ENCODE measurements around the gene CMTM5.

Gene CMTM5, protein sequence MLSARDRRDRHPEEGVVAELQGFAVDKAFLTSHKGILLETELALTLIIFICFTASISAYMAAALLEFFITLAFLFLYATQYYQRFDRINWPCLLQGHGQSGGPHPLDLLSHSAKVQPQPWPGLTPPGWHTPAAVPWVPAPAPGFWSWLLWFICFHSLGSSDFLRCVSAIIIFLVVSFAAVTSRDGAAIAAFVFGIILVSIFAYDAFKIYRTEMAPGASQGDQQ

GRCh38 chr14:23376482-23377197, at the start of gene CMTM5:
CMTM5 (plus strand) TSS chr14:23377046; CDS start chr14:23377252, 206 bp downstream.
- H4K20me1 ChIP-seq (ENCODE audit: insufficient read depth): no peaks in the 10 kb centered on the region
- no peak within 1 kb of the TSS for H3K4me2 ChIP-seq
- no peaks in the 10 kb centered on the region for H3K36me3 ChIP-seq (ENCODE audit: insufficient read depth)
- no peak within 1 kb of the TSS for H3K9ac ChIP-seq
- no peak within 1 kb of the TSS for H3K4me3 ChIP-seq (IDR thresholded peaks at IDR 0.05; ENCODE audit: insufficient read depth, low read depth, low read length)
- no peaks in the 10 kb centered on the region for H3K4me1 ChIP-seq (ENCODE audit: low read depth, poor library complexity, severe bottlenecking)
- no peak within 1 kb of the TSS for H3K27ac ChIP-seq
- no peaks in the 10 kb centered on the region for H3K79me2 ChIP-seq (ENCODE audit: insufficient read depth, low read depth)
- TF ChIP-seq, protein P1, sequence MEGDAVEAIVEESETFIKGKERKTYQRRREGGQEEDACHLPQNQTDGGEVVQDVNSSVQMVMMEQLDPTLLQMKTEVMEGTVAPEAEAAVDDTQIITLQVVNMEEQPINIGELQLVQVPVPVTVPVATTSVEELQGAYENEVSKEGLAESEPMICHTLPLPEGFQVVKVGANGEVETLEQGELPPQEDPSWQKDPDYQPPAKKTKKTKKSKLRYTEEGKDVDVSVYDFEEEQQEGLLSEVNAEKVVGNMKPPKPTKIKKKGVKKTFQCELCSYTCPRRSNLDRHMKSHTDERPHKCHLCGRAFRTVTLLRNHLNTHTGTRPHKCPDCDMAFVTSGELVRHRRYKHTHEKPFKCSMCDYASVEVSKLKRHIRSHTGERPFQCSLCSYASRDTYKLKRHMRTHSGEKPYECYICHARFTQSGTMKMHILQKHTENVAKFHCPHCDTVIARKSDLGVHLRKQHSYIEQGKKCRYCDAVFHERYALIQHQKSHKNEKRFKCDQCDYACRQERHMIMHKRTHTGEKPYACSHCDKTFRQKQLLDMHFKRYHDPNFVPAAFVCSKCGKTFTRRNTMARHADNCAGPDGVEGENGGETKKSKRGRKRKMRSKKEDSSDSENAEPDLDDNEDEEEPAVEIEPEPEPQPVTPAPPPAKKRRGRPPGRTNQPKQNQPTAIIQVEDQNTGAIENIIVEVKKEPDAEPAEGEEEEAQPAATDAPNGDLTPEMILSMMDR (conservative IDR thresholded peaks at IDR 0.05; ENCODE audit: low read depth, low read length): no peak
- H2AFZ ChIP-seq (ENCODE audit: low read depth): no peak within 1 kb of the TSS
- no peaks in the 10 kb centered on the region; the same call in 1 of the 2 replicates for H3K27me3 ChIP-seq (ENCODE audit: insufficient read depth, low read depth)

DNA sequence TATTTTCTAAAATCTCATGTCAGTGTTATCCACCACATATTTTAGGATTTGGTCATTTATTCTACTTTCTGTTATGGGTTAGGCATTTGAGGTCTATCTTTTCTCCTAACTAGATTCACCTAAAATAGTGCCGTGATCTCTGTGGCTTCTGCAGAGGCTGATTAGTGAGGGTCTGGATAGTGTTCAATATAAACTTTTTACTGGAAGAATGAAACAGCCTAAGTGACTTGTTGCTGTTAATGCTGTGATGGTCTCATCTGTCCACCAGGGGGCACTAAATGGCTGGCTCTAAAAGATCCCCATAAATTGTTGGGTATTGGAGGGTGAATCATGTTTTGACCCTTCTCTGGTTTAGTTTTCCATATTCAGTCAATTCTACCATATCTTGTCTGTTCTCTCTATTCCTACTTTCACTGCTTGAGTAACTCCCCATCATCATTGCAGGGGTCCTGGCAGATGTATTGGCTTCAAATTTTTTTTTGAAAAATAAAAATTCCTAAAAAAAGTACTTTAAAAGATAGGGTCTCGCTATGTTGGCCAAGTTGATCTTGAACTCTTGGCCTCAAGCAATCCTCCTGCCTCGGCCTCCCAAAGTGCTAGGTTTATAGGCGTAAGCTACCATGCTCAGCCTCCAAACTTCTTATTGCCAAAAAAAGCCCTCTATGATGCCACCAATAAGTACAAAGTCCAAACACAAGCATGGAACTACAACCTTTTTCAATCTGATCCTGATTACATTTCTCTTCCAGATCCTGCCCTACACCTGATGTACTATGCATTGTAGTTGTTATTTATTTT, 48.7 kb upstream of the CMTM5 start:
- Histone ChIP-seq H3K27me3 (ENCODE audit: insufficient read depth, low read depth) (no peaks in the 10 kb centered on the region), H3K27ac (no peak overlapping the region), H3K4me1 (ENCODE audit: low read depth, poor library complexity, severe bottlenecking) (peaks cover 37% of the 10 kb centered on the region), H3K36me3 (ENCODE audit: insufficient read depth) (no peaks in the 10 kb centered on the region), H3K9ac (no peak overlapping the region), H2AFZ (ENCODE audit: low read depth) (no peak overlapping the region), H3K79me2 (ENCODE audit: insufficient read depth, low read depth) (peaks cover 11% of the 10 kb centered on the region), H3K4me2 (no peak overlapping the region; the same call in 1 of the 2 replicates), H3K4me3 (IDR thresholded peaks at IDR 0.05; ENCODE audit: insufficient read depth, low read depth, low read length) (no peak overlapping the region), H4K20me1 (ENCODE audit: insufficient read depth) (no peaks in the 10 kb centered on the region)
- TF ChIP-seq, protein P1 (conservative IDR thresholded peaks at IDR 0.05; ENCODE audit: low read depth, low read length): peak; percentile 80

GRCh38 chr14:23335623-23336022, 41.2 kb upstream of the CMTM5 start:
- Histone ChIP-seq H3K4me2 (no peak overlapping the region), H4K20me1 (ENCODE audit: insufficient read depth) (no peaks in the 10 kb centered on the region), H2AFZ (ENCODE audit: low read depth) (no peak overlapping the region), H3K27me3 (ENCODE audit: insufficient read depth, low read depth) (no peaks in the 10 kb centered on the region), H3K4me1 (ENCODE audit: low read depth, poor library complexity, severe bottlenecking) (no peaks in the 10 kb centered on the region), H3K79me2 (ENCODE audit: insufficient read depth, low read depth) (no peaks in the 10 kb centered on the region), H3K4me3 (IDR thresholded peaks at IDR 0.05; ENCODE audit: insufficient read depth, low read depth, low read length) (no peak overlapping the region), H3K9ac (no peak overlapping the region), H3K36me3 (ENCODE audit: insufficient read depth) (no peaks in the 10 kb centered on the region), H3K27ac (no peak overlapping the region)
- TF ChIP-seq, protein P1 (conservative IDR thresholded peaks at IDR 0.05; ENCODE audit: low read depth, low read length): no peak

GRCh38 chr14:23339506-23340268, 37.2 kb upstream of the CMTM5 start:
- H4K20me1 ChIP-seq (ENCODE audit: insufficient read depth): no peaks in the 10 kb centered on the region
- no peaks in the 10 kb centered on the region for H3K4me1 ChIP-seq (ENCODE audit: low read depth, poor library complexity, severe bottlenecking)
- no peak overlapping the region for H2AFZ ChIP-seq (ENCODE audit: low read depth)
- H3K79me2 ChIP-seq (ENCODE audit: insufficient read depth, low read depth): no peaks in the 10 kb centered on the region
- H3K9ac ChIP-seq: no peak overlapping the region
- H3K4me2 ChIP-seq: no peak overlapping the region
- H3K4me3 ChIP-seq (IDR thresholded peaks at IDR 0.05; ENCODE audit: insufficient read depth, low read depth, low read length): no peak overlapping the region
- H3K36me3 ChIP-seq (ENCODE audit: insufficient read depth): no peaks in the 10 kb centered on the region
- no peaks in the 10 kb centered on the region for H3K27me3 ChIP-seq (ENCODE audit: insufficient read depth, low read depth)
- H3K27ac ChIP-seq: no peak overlapping the region
- TF ChIP-seq, protein P1 (conservative IDR thresholded peaks at IDR 0.05; ENCODE audit: low read depth, low read length): no peak
